ENCODE results near the gene BCLAF1. TPM values are rescaled to one million over a fixed set of nuclear protein-coding genes. Genes with fewer than 3 reads are reported as not detected.

The BCLAF1 gene
- total and polyA plus RNA-seq, 2 of the 8 experiments (the other 6 are each of a cell fraction or from before 2014, with no cell fraction given) = 30.5 to 230 TPM

- Histone ChIP-seq H3K4ac (replicated peaks; ENCODE audit: insufficient read length, low read depth, low read length) (no peak overlapping the region), H4K91ac (replicated peaks; ENCODE audit: insufficient read length, low read length) (no peak overlapping the region), H3K27ac (ENCODE audit: low read depth, low read length) (no peak overlapping the region), H3K36me3 (ENCODE audit: control insufficient read depth in 2 of 4, insufficient read depth in 4 of 4, low read length in 3 of 4) (no peaks in the 10 kb centered on the region), H3K9me3 (ENCODE audit: insufficient read depth in 2 of 2, low read depth in 1 of 2, low read length in 1 of 2) (no peaks in the 10 kb centered on the region), H3K79me2 (ENCODE audit: control insufficient read depth in 1 of 2, insufficient read depth in 2 of 2, low read length in 2 of 2) (no peaks in the 10 kb centered on the region), H2BK20ac (ENCODE audit: low read length) (no peak overlapping the region), H3K4me3 (ENCODE audit: extremely low read depth in 1 of 4, insufficient read depth in 2 of 4, low read depth in 3 of 4, low read length in 4 of 4) (no peak overlapping the region), H2AK5ac (ENCODE audit: low read depth, low read length) (no peak overlapping the region), H3K4me1 (replicated peaks in 1 of 4; ENCODE audit: control insufficient read depth in 3 of 4, insufficient read depth in 4 of 4, low read length in 3 of 4) (no peaks in the 10 kb centered on the region), H3K79me1 (ENCODE audit: low read depth, low read length) (no peaks in the 10 kb centered on the region), H3K18ac (ENCODE audit: extremely low read depth, low read length) (no peak overlapping the region), H3K4me2 (ENCODE audit: insufficient read depth in 1 of 2, low read depth in 2 of 2, low read length in 2 of 2) (no peak overlapping the region), H4K20me1 (replicated peaks in 1 of 2; ENCODE audit: control insufficient read depth in 1 of 2, insufficient read depth in 2 of 2, low read length in 2 of 2) (no peaks in the 10 kb centered on the region), H2AFZ (ENCODE audit: low read length) (0 out of 2 replicates have a peak overlapping the region, but pooled peaks have one; percentile 40), H3K14ac (ENCODE audit: insufficient read length) (no peak overlapping the region), H2BK120ac (replicated peaks; ENCODE audit: low read depth, low read length) (no peak overlapping the region), H3K23ac (ENCODE audit: insufficient read length) (no peak overlapping the region), H4K8ac (ENCODE audit: extremely low read depth, insufficient read depth, low read length) (no peak overlapping the region), H2BK12ac (ENCODE audit: low read depth, low read length) (no peak overlapping the region), H2BK5ac (ENCODE audit: low read depth, low read length) (no peak overlapping the region), H3K9ac (replicated peaks in 1 of 4; ENCODE audit: extremely low read depth in 1 of 4, low read depth in 3 of 4, low read length in 3 of 4) (no peak overlapping the region), H3K27me3 (replicated peaks in 1 of 4; ENCODE audit: control insufficient read depth in 3 of 4, extremely low read depth in 1 of 4, insufficient read depth in 3 of 4, low read length in 3 of 4) (no peaks in the 10 kb centered on the region), H3K23me2 (ENCODE audit: low read depth, low read length) (no peaks in the 10 kb centered on the region), H4K5ac (ENCODE audit: insufficient read length, low read depth, low read length) (no peak overlapping the region), H2BK15ac (ENCODE audit: low read length) (no peak overlapping the region), H3K56ac (replicated peaks; ENCODE audit: insufficient read length, low read depth, low read length) (no peak overlapping the region)
- CTCF ChIA-PET (ENCODE audit: partially characterized antibody) = interaction anchor here (0.7 to 4.3 kb wide), 3 partner anchors 11 to 67 kb away, joined by 3 to 23 read pairs (median 3); no protein-coding TSS in a partner anchor
- POLR2A ChIA-PET (ENCODE audit: partially characterized antibody) = interaction anchor here (1.9 kb wide), 1 partner anchor 16 kb away, joined by 8 read pairs; the partner anchor contains the start of gene BCLAF1
- DNase-seq (ENCODE audit: low read depth in 1 of 2, low spot score in 2 of 2) = no peak
- no peak for FAIRE-seq
- no peak for TF ChIP-seq TBP (IDR thresholded peaks at IDR 0.05; ENCODE audit: low read depth, low read length)
- 93% methylated on average over 1 of the region's 1 CpG; no CpG with 5 or more reads in 1 of the 2 experiments for WGBS, 2 experiments (ENCODE audit: extremely low coverage in 1 of 2, insufficient coverage in 1 of 2, insufficient read length in 1 of 2, insufficient replicate concordance in 2 of 2, low coverage in 1 of 2, low lambda C conversion rate in 2 of 2, missing lambda C conversion rate in 1 of 2)
These were observed 16.8 kb upstream of the BCLAF1 start for GRCh38 chr6:136306466-136306865.

Data from H1 (cell line).